Choroid plexus epithelial cell (primary cell): ENCODE results near the gene TMEM258.

Experiments
- DNase-seq: peaks from one replicate; pipeline ENCODE4 v3.0.0-alpha.2; 2010; ENCODE audit warnings: low read depth
- H3K4me3 ChIP-seq: 2 replicates; pipeline ENCODE4 v1.5.1; 2011; ENCODE audit warnings: low read depth, mild to moderate bottlenecking, control low read depth, low read length, moderate library complexity
- CTCF ChIP-seq: conservative IDR thresholded peaks from 2 replicates; pipeline ENCODE4 v1.5.1; 2011; ENCODE audit warnings: low read depth, mild to moderate bottlenecking, control low read depth, inconsistent platforms, low read length, moderate library complexity

Gene TMEM258

GRCh38 chr11:61795459-61795858, 3.1 kb upstream of the TMEM258 start:
- no peak for DNase-seq
- TF ChIP-seq CTCF = no peak
- no peak overlapping the region for H3K4me3 ChIP-seq

- no peak overlapping the region for H3K4me3 ChIP-seq
- TF ChIP-seq CTCF = no peak
- DNase-seq = no peak
These were observed 2.2 kb upstream of the TMEM258 start for GRCh38 chr11:61794579-61794978.

- no peak for TF ChIP-seq CTCF
- DNase-seq = no peak
- H3K4me3 ChIP-seq = peak overlapping the region; percentile 80
These were observed 1.4 kb upstream of the TMEM258 start for GRCh38 chr11:61793829-61794204.

GRCh38 chr11:61793083-61793828, 857 bp upstream of the TMEM258 start:
- no peak for TF ChIP-seq CTCF
- DNase-seq = no peak
- peak overlapping the region; percentile 80 for H3K4me3 ChIP-seq

- TF ChIP-seq CTCF = no peak
- H3K4me3 ChIP-seq = peak overlapping the region; percentile 80
- DNase-seq = peak; percentile 96
These were observed 576 bp downstream of the TMEM258 start for GRCh38 chr11:61791737-61792309.

GRCh38 chr11:61787928-61788491, 4.4 kb downstream of the TMEM258 start:
- H3K4me3 ChIP-seq = no peak overlapping the region
- TF ChIP-seq CTCF = peak; percentile 89
- peak; percentile 90 for DNase-seq
